ENCODE data around the gene AQP5.

Gene AQP5

GRCh38 chr12:49917166-49917787 is 44.4 kb upstream of the AQP5 start:
- TF ChIP-seq SPI1 (IDR thresholded peaks at IDR 0.05; ENCODE audit: borderline replicate concordance, low read depth) = no peak
- no peak for TF ChIP-seq POLR2AphosphoS5 (IDR thresholded peaks at IDR 0.05; ENCODE audit: low read depth)
- TF ChIP-seq GABPA (IDR thresholded peaks at IDR 0.05; ENCODE audit: low read depth) = no peak
- TF ChIP-seq CTCF (IDR thresholded peaks at IDR 0.05; ENCODE audit: insufficient read depth, low read length) = no peak
- TF ChIP-seq REST (IDR thresholded peaks at IDR 0.05; ENCODE audit: insufficient replicate concordance, low read depth) = no peak
- Histone ChIP-seq H3K27me3 (ENCODE audit: insufficient read depth, poor library complexity, severe bottlenecking) (no peaks in the 10 kb centered on the region), H3K4me3 (replicated peaks; ENCODE audit: insufficient read depth, low read length) (no peak overlapping the region), H3K27ac (replicated peaks) (no peak overlapping the region)
- DNase-seq (ENCODE audit: low read depth in 1 of 2, low spot score in 1 of 2) = no peak

DNA sequence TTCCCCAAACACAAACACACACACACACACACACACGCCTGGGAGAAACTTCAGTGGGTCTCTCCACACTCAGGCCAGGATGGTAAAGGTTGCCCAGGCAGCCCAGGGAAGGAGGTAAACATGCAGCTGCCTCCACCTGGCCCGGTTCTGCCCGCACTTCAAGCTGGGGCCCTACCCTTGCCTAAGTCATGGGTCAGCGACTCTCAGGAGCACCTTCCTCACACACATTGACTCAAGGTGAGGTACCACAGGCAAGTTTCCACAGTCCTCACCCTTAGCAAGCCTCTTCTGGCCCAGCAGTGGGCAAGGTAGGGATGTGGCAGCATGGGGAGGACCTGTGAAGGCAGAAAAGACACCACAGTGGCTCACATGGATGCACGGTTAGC is 43.9 kb upstream of the AQP5 start:
- TF ChIP-seq POLR2AphosphoS5 (IDR thresholded peaks at IDR 0.05; ENCODE audit: low read depth) = no peak
- TF ChIP-seq SPI1 (IDR thresholded peaks at IDR 0.05; ENCODE audit: borderline replicate concordance, low read depth) = no peak
- no peak for TF ChIP-seq CTCF (IDR thresholded peaks at IDR 0.05; ENCODE audit: insufficient read depth, low read length)
- no peak for TF ChIP-seq GABPA (IDR thresholded peaks at IDR 0.05; ENCODE audit: low read depth)
- no peak for TF ChIP-seq REST (IDR thresholded peaks at IDR 0.05; ENCODE audit: insufficient replicate concordance, low read depth)
- Histone ChIP-seq H3K27ac (replicated peaks) (no peak overlapping the region), H3K4me3 (replicated peaks; ENCODE audit: insufficient read depth, low read length) (no peak overlapping the region), H3K27me3 (ENCODE audit: insufficient read depth, poor library complexity, severe bottlenecking) (no peaks in the 10 kb centered on the region)
- DNase-seq (ENCODE audit: low read depth in 1 of 2, low spot score in 1 of 2) = no peak

DNA sequence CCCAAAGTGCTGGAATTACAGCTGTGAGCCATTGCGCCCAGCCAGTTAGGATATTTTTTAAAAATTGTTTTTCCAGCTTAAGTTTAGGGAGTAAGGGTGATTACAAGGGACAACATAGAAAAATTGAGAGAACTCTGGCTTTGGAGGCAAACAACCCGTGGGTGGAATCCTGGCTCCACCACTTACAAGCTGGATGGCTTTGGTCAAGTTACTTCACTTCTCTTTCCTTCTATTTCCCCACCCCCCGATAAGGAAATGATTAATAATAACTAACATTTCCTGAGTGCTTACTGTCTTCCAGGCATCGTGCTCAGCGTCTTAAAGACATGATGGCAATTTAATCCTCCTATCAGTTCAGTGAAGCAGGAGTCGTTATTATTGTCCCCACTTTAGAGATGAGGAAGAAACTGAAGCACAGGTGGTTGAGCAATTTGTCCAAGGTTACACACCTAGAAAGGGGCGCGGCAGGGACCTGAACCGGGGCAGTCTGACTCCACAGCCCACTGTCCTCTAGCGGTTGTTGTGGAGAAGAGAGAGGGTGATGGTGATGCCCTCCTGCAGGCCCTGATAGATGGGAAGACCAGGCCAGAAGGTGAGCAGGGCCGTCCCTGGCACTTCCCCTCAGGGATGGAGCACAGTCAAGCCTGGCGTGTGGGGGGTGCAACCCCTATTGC is 41.3 kb upstream of the AQP5 start:
- TF ChIP-seq SPI1 (IDR thresholded peaks at IDR 0.05; ENCODE audit: borderline replicate concordance, low read depth) (no peak), CTCF (IDR thresholded peaks at IDR 0.05; ENCODE audit: insufficient read depth, low read length) (no peak), GABPA (IDR thresholded peaks at IDR 0.05; ENCODE audit: low read depth) (no peak), REST (IDR thresholded peaks at IDR 0.05; ENCODE audit: insufficient replicate concordance, low read depth) (no peak), POLR2AphosphoS5 (IDR thresholded peaks at IDR 0.05; ENCODE audit: low read depth) (no peak)
- no peak for DNase-seq (ENCODE audit: low read depth in 1 of 2, low spot score in 1 of 2)
- no peaks in the 10 kb centered on the region for H3K27me3 ChIP-seq (ENCODE audit: insufficient read depth, poor library complexity, severe bottlenecking)
- no peak overlapping the region for H3K27ac ChIP-seq (replicated peaks)
- no peak overlapping the region for H3K4me3 ChIP-seq (replicated peaks; ENCODE audit: insufficient read depth, low read length)

Data from HL-60 (cell line).